ACHN (cell line): ENCODE measurements around the gene ELAVL2.

Experiments used
- DNase-seq: peaks from one replicate; pipeline ENCODE4 v3.0.0-alpha.2; 2015
- in situ Hi-C: cut with HindIII; loops from 2 replicates; pipeline ENCODE4 v1.10.0; 2017; ENCODE audit warnings: low sequenced_read_pairs, low pct_ligation_motif_present, low pct_unique_long_range_greater_than_20kb

Gene ELAVL2

DNA sequence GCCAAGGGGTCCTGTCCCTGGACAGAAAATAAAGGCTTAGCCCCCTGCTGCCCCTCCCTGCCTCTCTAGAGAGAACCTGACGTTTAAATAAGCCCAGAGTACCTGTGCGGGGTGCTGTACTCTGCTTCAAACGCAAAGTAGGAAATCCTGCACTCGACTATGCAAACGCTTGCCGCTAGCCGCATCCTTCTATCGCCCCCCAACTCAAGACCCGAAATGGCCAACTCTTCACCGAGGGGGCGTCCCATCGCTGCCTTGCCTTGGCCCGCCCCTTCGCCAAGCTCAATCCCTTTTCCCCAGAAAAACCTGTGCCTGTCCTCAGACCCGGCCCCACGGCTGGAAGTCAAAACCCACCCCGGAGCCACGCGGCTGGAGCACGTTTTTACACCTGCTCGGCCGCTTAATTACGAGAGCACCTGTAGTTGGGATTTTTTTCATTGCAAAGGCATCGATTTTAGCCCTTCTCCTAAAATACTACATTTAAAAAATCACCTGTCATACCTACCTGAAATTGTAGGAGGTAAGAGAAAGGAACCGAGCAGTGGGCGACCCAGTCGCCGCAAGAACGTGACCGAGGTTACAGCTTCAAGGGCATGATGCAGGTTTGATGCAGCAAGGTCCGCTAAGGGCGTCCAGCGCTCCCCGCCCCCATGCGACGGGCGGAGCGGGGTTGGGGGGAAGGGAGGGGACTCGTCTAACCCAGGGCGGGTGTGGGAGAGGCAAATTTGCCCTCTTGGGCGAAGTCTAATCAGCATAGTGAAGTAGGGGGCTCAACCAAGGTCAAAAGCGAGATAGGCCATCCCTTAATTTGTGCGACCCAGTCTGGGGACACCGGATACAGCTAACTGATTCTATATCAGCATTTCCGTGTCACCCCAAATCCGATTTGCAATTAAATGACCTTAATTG is 3.5 kb downstream of the ELAVL2 start:
- in situ Hi-C loops, result no loop called here
- DNase-seq, result no peak

- no peak for DNase-seq
- in situ Hi-C loops, result no loop called here
Observed at GRCh38 chr9:23821375-23822181, 4.5 kb downstream of the ELAVL2 start.

DNA sequence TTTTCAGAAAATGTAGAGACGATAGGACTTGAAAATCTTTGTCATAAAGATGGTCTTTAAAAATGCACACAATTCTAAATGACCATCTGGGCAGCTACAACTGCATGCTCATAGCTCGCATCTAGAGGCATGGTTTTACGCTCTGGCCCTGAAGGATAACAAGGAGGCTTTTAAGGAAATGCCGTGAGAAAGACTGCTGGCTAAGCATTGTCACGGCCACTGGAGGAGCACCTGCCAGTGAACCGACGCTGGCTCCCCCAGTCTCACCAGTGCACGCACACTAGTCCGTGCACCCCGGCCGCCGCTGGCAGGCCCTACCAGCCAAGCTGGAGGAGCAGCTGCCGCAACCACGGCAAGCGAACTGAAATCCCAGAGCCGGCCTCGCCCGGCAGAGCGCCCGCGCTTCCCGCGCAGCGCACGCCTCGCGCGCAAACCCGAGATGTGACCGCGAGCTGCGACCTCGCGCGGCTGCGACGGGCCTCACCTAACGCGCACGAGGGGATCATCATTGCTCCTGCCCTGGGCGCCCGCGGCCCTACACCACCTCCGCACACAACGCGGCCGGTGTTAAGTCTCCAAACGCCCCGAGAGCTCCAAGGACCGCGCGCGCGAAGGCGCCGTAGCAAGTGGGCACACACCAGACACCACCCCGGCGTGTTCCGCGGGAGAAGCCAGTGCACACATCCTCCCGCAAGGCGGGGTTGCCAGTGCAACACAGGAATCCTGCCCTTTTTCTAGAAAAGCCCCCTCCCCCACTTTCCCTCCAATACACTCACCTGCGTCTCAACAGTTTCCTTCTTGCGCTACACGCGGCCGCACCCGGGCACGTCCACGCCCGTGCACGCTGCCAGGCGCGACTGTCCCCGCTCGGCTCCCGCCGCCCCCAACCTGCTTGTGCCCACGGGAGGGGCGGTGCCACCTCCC is 5.3 kb downstream of the ELAVL2 start:
- DNase-seq, result no peak
- in situ Hi-C loops, result no loop called here

DNA sequence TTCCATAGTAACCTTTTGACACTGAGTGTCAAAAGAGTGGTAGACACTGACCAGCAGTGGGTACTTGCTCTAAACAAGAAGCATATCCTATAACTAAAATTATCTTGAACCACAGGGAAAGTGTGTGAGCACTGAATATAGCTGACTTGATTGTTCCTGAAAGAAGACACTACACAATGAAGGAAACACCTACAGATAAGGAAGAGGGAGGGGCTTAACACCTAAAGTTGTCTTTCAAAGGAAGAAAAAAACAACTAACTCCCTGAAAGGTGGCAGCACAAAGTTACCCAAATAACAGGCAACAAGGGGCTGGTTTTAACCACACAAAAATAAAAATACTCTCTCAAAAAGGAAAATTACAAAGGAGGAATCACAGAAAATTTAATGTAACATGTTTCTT is 6.6 kb downstream of the ELAVL2 start:
- no peak for DNase-seq
- in situ Hi-C loops, result no loop called here

DNA sequence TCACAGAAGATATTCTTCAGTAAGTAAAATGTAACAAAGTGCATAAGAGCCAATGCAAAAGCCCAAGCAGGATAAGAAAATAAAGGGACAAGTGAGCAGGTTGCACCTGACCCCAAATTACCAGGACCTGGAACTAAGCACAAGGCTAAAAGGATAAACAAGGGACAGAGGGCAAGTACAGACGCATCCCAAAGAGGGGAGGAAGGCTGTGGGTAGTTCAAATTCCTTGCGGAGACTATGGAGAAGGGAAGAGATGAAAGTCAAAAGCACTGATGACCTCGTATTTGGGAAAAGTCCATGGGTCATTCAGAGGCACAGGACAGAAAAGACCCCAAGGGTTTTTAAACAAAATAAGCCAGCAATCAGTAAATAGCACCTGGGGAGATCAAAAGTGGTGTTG is 11.8 kb downstream of the ELAVL2 start:
- in situ Hi-C loops, result no loop called here
- DNase-seq, result no peak

GRCh38 chr9:23812673-23813072 is 13.4 kb downstream of the ELAVL2 start:
- in situ Hi-C loops, result no loop called here
- no peak for DNase-seq

DNA sequence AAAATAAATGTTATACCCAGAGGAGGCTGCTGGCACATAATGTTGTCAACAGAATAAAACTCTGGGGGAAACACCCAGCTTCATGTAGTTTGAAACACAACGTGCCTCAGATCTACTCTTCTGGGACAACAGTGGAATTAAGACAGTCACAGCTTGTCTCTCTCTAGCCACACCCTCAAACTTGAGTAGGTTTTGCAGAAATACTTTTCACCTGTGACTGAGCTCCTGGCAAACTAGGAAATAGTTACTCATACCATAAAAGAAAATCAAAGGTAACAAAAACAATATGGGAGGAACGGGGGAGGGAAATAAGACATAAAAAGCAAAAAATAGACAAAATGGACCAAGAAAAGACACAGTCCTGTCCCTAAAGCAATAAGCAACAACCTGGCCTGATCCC is 14.4 kb downstream of the ELAVL2 start:
- in situ Hi-C loops, result no loop called here
- no peak for DNase-seq

DNA sequence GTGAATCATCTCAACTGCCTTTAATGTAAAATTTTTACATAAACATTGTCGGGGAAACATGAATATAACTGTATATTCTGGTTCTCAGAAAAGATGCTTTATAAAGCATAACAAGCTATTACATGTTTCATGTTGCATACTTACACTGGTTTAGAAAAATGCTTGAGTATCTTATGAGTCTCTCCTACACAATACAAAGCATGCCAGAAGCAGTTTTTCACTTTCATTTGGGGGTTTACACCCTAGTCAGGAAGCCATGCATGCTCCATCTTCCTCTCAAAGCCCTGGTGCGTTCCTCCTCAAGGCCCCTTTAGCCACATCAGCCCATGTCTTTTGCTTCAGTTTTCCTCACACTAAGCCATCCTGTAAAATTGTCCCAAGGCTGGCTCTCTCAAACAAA is 22.8 kb downstream of the ELAVL2 start:
- DNase-seq, result no peak
- in situ Hi-C loops, result no loop called here

DNA sequence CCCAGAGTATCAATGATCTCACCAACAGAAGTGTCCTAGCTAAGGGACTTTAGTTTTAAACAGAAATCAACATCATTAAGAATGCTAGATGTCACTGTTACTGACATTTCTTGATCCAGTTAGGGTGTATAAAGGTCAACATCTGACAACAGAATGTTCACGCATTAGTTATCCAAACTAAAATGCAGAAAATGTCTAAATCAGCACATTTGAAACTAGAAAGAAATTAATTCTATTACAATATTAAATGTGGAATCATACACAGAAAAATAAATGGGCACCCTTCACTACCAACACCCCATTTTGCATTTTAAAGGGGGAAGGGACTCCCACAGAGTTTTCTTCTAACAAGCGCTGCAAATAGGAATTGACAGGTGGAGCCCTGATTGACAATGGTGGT is 24.5 kb downstream of the ELAVL2 start:
- in situ Hi-C loops, result no loop called here
- DNase-seq, result no peak

- in situ Hi-C loops, result no loop called here
- DNase-seq, result no peak
Observed at GRCh38 chr9:23799521-23799920, 26.5 kb downstream of the ELAVL2 start.

GRCh38 chr9:23798325-23798724 is 27.7 kb downstream of the ELAVL2 start:
- DNase-seq, result no peak
- in situ Hi-C loops, result no loop called here

GRCh38 chr9:23796209-23796608 is 29.8 kb downstream of the ELAVL2 start:
- in situ Hi-C loops, result no loop called here
- DNase-seq, result no peak

DNA sequence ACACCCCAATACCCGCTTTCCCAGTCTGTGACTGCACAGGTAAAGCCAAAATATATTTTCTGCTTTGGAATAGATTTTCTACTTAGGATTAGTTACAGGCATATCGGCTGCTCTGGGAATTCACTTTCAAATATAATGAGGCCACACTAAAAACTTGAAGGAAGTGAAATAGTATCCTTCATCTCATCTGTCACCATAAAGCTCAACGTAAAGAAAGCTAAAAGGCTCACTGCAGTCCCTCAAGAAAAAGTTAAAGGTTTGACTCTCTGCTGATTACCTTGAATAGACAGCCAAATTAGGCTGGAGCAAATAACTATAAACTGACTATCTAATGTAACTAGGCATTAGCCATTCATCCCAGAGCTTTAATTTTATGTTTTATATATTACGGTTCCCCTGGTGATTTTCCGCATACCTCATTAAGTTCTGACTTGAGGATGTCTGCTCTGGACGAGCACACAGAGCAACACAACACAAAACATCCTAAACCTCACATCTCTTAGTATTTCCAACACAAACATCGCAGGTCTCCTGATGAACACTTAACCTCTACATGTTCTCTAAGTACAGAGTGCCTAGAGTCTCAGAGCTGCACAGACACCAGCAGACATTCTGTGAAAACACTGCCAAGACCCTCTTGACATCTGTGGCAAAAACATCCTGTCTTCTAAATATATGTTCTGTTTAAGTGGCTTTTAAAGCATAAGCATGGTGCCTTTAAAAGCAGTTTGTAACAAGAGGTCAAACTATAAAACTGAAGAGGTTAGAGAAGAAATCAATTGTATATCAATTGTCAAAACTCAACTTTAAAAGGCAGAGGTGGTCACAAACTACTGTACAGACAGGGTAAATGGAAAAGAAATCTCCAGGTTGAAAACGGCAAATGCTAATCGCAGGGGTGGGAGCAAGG is 35.4 kb downstream of the ELAVL2 start:
- DNase-seq, result no peak

DNA sequence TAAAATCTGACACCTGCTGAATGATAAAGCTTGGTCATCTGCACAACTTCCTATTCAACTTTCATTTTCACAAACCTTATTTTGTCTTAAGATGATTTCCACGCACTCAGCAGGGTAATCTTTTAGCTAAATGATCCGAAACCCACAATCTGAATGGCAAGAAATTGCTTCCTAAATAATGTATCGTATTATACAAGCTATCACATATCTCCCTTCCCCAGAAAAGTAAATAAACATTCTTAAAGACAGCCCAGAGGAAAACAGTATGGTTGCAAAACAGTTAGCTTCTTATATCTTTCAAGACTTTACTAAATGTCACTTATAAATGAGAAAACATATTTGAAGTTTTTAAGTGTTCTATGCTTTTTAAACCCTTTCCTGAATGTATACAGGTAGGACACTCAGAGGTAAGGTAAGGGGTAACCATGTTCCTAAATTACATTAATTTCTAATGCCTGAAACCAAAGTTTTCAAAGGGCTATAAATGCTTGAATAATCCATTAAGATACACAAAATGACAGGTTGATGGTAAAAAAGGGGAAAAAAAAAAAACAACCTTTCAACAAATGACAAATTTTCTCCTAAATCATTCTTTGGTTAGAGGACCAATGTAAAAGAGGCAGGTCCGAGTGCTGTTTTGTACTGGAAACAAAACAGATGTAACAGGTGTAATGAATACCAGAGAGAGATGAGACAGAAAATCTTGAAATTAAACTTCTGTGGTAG is 36.3 kb downstream of the ELAVL2 start:
- in situ Hi-C loops, result no loop called here
- DNase-seq, result no peak

More for the DNA sequence above, 35.4 kb downstream of the ELAVL2 start:
- in situ Hi-C loops, result no loop called here

DNA sequence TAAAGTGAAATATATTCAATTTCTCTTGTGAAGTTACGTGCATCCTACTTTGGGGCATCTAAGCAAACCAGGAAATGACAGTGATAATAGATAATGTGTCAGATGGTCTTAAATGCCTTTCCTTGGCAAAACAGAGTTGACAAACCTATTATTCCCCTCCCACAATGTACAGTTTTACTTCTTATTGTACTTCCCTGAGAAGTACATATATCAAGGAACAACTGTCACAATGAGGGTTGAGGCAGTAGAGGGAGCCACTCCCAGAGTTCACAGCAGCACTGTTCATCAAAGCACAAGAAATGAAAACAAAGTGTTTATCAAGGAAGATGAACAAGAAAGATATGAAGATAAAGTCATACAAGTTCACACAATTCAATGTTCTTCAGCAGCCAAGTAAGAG is 41.1 kb downstream of the ELAVL2 start:
- in situ Hi-C loops, result no loop called here
- no peak for DNase-seq

DNA sequence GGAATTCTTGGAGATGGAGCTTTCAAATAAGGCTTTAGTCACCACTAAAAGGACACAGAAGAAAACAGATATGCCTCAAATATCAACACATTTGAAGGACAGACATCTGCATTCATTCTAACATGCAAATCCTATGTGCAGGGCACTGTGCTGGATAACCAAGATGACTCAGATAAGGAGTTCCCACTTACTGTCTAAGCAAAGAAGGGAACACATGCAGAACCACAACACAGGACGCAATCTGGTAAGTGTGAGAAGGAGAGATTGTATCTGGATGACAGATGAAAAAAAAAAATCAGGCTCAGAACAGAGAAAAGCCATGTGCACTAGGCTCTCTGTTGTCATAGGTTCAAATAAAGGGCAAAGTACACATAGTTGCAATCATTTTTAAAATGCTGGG is 42.5 kb downstream of the ELAVL2 start:
- in situ Hi-C loops, result no loop called here
- DNase-seq, result no peak

DNA sequence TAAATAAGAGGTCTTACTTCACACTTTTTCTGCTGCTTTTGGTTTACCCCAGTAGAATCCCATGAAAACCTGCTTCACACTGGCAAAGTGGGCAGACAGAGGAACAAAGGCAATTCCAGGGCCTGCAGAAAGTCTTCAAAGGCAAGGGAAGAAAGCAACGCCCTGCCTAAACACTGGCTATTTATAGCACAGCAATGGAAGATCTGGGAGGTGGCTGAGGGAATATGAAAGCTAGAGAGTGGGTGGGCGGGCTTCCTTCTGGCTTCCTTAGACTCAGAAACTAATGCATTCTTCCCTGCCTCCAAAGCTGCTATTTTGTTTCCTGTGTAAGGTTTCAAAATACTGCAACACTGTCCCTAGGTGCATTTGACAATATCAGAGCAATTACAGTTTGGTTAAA is 46.8 kb downstream of the ELAVL2 start:
- no peak for DNase-seq
- in situ Hi-C loops, result no loop called here
